ENCODE measurements around the gene C2orf68.
A peak's percentile ranks its signal among the peaks of the same experiment; 100 is the strongest.
"Not testable (repeated sequence)": the region's sequence is repeated elsewhere in the genome, so short reads cannot be mapped to it uniquely, and the experiment has no call there.

The C2orf68 gene

DNA sequence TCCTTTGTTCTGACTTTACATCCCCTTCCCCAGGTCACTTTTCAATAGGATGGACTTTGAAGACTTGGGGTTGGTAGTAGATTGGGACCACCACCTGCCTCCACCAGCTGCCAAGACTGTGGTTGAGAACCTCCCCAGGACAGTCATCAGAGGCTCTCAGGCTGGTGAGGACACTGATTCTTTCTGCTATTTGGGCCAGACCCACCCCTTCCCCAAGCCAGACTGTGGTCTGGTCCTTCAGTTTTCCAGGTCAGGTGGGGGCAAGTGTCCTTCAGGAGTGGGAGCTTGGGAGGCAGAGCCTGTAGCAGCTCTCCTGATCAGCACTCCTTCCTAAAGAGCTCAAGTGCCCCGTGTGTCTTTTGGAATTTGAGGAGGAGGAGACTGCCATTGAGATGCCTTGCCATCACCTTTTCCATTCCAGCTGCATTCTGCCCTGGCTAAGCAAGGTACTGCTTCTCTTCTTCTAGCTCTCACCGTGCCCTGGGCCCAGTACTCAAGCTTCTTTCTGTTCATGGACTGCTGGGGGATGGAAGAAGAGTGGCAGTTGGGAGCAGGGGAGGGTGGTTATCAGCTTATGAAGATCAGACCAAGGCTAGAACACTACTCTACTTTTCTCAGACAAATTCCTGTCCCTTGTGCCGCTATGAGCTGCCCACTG is 15.3 kb downstream of the C2orf68 start:
- peak overlapping the region; percentile 99 for H3K4me3 Mint-ChIP-seq

DNA sequence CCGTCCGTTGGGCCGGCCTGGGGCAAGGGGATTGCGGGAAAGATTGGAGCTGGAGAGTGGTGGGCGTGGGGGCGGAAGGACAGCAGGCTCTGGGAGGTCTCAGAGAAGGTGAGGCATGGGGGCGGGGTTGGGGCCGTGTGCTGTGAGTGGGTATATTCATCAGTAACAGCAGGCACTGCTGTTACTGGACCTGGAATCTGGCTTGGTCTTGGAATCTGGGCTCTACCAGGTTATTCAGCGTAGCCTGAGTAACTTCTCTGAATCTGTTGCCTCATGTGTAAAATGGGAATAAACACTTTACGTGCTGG is 15.9 kb downstream of the C2orf68 start:
- peaks cover 49% of the 10 kb centered on the region for H3K36me3 Mint-ChIP-seq
- peak overlapping the region; percentile 99 for H3K4me3 Mint-ChIP-seq
- H3K27ac Mint-ChIP-seq: peak overlapping the region; percentile 99
- H3K4me1 Mint-ChIP-seq: peaks cover 45% of the 10 kb centered on the region
- peak; percentile 41 for ATAC-seq
- H3K9me3 Mint-ChIP-seq: no peaks in the 10 kb centered on the region
- DNase-seq (ENCODE audit: low spot score in 2 of 2): no peak

More for the DNA sequence above, 15.3 kb downstream of the C2orf68 start:
- H3K36me3 Mint-ChIP-seq: peaks cover 53% of the 10 kb centered on the region
- ATAC-seq (no peak), DNase-seq (ENCODE audit: low spot score in 2 of 2) (no peak)
- peak overlapping the region; percentile 99 for H3K27ac Mint-ChIP-seq
- peaks cover 52% of the 10 kb centered on the region for H3K4me1 Mint-ChIP-seq
- H3K9me3 Mint-ChIP-seq: no peaks in the 10 kb centered on the region

DNA sequence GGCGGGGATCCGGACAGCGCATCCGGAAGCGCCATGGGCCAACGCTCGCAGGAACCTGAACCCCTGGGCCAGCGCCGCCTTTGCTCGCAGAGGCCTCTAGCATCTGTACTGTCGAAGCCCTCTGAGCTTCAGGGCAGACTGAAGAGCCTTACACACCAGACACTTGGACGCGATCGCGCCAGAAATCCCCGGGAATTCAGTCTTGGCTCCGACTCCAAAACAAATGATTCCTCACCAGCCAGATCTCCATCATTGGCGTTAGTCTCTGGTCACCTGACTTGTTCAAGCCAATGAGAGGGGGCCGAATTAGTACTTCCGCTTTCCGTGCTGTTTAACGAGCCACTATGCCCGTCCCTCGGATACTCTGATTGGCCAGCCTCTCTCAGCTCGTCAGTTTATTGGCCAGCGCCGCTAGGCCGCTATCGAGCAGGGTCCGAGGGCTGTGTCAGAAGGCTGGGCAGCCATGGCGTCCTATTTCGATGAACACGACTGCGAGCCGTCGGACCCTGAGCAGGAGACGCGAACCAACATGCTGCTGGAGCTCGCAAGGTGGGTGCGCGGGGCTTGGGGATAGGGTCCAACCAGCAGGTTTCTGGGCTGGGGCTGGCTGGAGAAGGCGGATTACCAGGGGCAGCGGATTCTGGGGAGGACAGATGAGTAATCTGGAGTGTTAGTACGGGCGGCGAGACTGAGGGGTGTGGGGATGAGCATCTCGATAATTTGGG is 16.4 kb downstream of the C2orf68 start, which contains the start of gene RNF181:
TSS of gene RNF181 (plus strand) at position 445 of the 725 bp plus-strand sequence. CDS start at position 464, 19 bp downstream.
- peaks cover 48% of the 10 kb centered on the region for H3K36me3 Mint-ChIP-seq
- H3K9me3 Mint-ChIP-seq: no peaks in the 10 kb centered on the region
- ATAC-seq (peak; percentile 99), DNase-seq (ENCODE audit: low spot score in 2 of 2) (peak; percentile 76 to 92)
- peak within 1 kb of the TSS; percentile 99 for H3K4me3 Mint-ChIP-seq
- peak within 1 kb of the TSS; percentile 99 for H3K27ac Mint-ChIP-seq
- peaks cover 43% of the 10 kb centered on the region for H3K4me1 Mint-ChIP-seq

DNA sequence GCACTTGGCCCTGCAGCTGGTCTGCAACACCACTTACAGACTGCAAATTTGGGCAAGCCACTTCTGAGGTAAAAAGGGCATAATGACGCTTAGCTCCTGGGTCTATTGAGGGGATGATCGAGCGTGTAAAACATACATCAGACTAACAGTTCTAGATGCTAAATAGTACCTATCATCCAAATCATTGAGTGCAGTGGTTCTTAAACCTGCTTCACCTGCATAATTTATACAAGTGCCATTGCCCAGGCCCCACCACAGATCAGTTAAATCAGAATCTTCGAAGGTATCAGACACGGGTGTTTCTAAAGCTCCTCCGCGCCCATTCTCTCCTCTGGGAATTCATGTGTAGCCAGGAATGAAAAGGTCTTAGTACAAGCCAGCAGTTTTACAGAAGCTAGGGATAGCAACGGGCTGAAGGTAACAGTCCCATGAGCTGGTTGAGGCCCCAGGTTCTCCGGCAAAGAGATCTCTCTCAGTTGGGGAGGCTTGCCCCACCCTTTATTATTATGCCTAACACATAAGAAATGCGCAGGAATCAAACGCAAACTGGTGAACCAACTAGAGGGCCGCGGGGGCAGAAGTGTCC is 17.1 kb downstream of the C2orf68 start:
- Mint-ChIP-seq H3K36me3 (peaks cover 42% of the 10 kb centered on the region), H3K27ac (peak overlapping the region; percentile 99), H3K4me3 (peak overlapping the region; percentile 99), H3K9me3 (no peaks in the 10 kb centered on the region), H3K4me1 (peaks cover 41% of the 10 kb centered on the region)
- no peak for DNase-seq (ENCODE audit: low spot score in 2 of 2)
- no peak for ATAC-seq

DNA sequence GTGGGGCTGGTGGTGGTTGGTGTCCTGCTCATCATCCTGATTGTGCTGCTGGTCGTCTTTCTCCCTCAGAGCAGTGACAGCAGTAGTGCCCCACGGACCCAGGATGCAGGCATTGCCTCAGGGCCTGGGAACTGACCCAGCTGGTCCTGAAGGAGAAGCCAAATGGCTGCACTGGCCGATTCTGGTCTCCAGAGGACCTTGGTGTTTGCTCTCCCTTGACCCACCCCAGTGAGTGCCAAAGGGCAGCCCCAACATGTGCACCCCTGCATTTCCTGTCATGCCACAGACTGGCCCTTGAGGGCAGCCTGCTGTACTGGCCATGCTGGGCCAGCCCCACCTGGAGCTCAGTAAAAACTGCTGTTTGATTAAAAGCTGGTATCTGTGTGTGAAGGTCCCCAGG is 18.8 kb downstream of the C2orf68 start:
- ATAC-seq (no peak), DNase-seq (ENCODE audit: low spot score in 2 of 2) (no peak)
- Mint-ChIP-seq H3K4me3 (no peak overlapping the region), H3K27ac (peak overlapping the region; percentile 20), H3K9me3 (no peaks in the 10 kb centered on the region), H3K36me3 (peaks cover 24% of the 10 kb centered on the region), H3K4me1 (peaks cover 41% of the 10 kb centered on the region)

DNA sequence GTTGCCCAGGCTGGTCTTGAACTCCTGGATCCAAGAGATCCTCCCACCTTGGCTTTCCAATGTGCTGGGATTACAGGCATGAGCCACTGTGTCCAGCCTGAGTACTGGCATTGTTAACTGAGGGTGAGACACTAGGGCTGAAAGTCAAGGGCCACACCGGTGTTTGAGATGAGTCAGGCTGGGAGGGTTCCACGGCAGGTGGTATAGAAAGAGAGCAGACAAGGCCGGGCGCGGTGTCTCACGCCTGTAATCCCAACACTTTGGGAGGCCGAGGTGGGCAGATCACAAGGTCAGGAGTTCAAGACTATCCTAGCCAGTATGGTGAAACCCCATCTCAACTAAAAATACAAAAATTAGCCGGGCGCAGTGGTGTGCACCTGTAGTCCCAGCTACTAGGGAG is 19.6 kb downstream of the C2orf68 start:
- not testable (repeated sequence) for H3K27ac Mint-ChIP-seq; H3K4me3 Mint-ChIP-seq; H3K9me3 Mint-ChIP-seq; DNase-seq (ENCODE audit: low spot score in 2 of 2); ATAC-seq
- H3K36me3 Mint-ChIP-seq: peaks cover 17% of the 10 kb centered on the region
- peaks cover 46% of the 10 kb centered on the region for H3K4me1 Mint-ChIP-seq

DNA sequence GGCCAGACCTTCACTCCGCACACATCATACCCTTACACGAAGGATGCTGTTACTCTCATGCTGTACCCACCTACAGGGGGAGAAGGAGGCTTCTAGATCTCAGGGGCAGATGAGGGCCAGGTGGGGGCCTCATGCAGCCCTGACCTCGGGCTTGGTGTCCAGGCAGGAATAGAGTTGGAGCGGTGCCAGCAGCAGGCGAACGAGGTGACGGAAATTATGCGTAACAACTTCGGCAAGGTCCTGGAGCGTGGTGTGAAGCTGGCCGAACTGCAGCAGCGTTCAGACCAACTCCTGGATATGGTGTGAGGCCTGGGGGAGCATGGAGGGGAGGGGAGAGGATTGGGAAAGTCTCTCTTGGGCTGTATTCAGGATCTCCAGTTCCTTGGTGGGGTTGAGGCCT is 20.3 kb downstream of the C2orf68 start:
- Mint-ChIP-seq H3K4me3 (no peak overlapping the region), H3K9me3 (no peaks in the 10 kb centered on the region), H3K27ac (peak overlapping the region; percentile 52), H3K36me3 (peaks cover 11% of the 10 kb centered on the region), H3K4me1 (peaks cover 39% of the 10 kb centered on the region)
- DNase-seq (ENCODE audit: low spot score in 2 of 2): no peak
- no peak for ATAC-seq

DNA sequence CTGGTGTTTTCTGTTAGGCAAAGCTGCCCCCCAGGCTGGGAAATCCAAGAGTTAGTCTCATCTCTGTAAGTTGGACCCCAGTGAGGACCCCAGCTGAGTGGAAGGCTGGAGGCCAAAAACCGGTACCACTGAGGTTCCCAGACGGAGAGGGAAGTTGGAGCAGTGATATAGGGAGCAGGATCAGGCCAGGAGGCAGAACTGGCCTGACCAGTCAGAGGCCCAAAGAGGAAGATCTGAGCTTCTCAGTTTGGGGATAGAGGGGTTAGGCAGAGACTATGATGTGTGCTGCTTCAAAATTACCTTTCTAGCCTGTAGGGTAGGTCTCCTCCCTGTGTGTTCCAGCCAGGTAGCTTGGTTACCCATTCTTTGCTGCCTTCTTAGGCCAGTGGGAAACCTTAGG is 20.9 kb downstream of the C2orf68 start:
- Mint-ChIP-seq H3K9me3 (no peaks in the 10 kb centered on the region), H3K36me3 (peaks cover 9% of the 10 kb centered on the region), H3K4me1 (peaks cover 36% of the 10 kb centered on the region), H3K27ac (peak overlapping the region; percentile 52), H3K4me3 (no peak overlapping the region)
- ATAC-seq (no peak), DNase-seq (ENCODE audit: low spot score in 2 of 2) (no peak)

DNA sequence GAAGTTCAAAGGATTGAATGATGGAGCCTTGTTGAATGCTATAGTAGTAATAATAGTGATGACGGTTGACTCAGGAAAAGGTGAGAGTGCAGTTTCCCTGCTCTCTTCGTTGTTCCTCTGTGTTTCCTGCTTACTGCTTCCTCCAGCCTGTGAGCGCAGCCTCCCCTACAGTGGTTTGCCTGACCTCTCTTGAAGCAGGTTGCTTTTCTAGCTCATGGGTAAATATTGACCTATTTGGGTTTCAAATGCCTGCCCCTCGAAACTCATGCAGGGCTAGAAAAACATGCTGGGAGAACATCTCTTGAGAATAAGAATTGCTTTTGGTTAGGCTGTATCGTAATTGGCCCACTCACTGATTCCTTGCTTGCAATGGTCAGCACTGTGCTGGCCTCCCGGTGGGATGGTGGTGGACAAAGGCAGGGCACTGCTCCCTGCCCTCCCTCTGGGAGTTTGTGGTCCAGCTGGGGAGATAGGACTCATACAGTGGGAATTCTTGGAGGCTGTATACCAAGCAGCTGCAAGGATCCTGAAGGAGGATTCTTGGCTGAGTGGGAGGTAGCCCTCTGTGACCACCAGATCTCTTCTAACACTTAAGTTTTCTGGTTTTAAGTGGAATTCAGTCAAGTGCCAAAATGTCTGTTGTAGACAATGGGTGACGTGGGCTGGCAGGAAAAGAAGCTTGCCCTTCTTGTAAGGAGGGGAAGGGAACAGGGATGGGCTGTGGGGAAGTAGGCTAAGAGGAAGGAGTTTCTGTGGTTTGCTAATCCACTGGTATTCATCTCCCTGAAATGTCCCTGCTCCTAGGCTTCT is 21.7 kb downstream of the C2orf68 start:
- DNase-seq (ENCODE audit: low spot score in 2 of 2) (no peak), ATAC-seq (no peak)
- Mint-ChIP-seq H3K27ac (peak overlapping the region; percentile 66), H3K9me3 (no peaks in the 10 kb centered on the region), H3K36me3 (peaks cover 1% of the 10 kb centered on the region), H3K4me3 (no peak overlapping the region), H3K4me1 (peaks cover 39% of the 10 kb centered on the region)

DNA sequence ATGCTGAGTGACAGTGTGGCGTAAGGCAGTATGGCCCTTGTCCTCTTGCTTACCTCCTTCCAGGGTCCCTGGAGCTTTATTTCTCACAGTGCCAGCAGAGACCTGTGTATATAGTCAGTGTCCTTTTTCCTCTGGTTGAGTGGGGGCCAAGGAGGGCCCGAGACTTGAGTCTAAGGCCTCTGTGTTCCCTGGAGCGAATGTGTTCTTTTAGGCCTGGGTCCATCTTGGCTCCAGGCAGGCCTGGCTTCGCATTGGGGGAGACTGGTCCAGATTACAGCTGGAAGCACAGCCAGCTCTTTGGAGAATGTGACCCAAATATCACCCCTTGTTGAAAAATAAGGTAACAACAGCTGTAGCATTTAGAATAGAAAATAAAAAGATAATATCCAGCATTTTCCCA is 22.7 kb downstream of the C2orf68 start:
- H3K27ac Mint-ChIP-seq: peak overlapping the region; percentile 21
- no peak overlapping the region for H3K4me3 Mint-ChIP-seq
- peaks cover 38% of the 10 kb centered on the region for H3K4me1 Mint-ChIP-seq
- H3K9me3 Mint-ChIP-seq: no peaks in the 10 kb centered on the region
- ATAC-seq (no peak), DNase-seq (ENCODE audit: low spot score in 2 of 2) (no peak)
- no peaks in the 10 kb centered on the region for H3K36me3 Mint-ChIP-seq

DNA sequence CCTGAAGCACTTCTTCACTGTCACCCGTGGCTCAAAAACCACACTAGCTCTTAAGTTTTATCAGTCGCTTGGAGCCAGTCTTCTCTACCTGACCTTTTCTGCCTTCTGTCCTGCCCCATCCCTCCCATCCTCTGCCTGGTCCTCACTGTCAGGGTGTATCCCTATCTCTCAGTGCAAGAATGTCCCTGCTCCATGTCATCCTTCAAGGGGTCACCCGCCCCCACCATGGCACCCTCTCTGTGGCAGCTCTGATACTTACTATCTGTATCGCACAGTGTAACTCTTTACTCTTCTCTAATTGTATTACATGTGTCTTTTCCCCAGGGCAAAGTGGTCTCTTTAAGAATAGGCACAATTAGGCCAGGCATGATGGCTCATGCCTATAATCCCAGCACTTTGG is 23.2 kb downstream of the C2orf68 start:
- Mint-ChIP-seq H3K4me1 (peaks cover 38% of the 10 kb centered on the region), H3K27ac (peak overlapping the region; percentile 21), H3K9me3 (no peaks in the 10 kb centered on the region), H3K4me3 (no peak overlapping the region), H3K36me3 (no peaks in the 10 kb centered on the region)
- ATAC-seq: no peak
- no peak for DNase-seq (ENCODE audit: low spot score in 2 of 2)

DNA sequence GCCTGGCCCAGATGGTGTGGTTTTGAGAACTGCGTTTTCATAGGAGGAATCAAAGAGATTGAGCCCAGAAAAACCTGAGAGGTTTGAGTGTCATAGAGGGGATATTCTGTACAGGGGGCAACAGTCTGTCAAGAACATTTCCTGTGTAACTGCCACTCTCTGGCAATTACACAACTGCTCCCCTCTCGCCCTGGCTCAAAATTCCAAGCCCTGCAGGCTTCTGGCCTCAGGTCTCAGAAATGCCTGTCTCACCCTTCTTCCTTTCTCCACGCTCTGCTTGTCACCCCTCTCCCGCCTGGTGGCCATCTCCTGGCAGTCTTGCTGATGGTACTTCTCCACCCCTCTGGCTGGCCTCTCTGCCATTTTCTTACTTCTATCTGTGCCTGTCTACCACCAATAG is 23.6 kb downstream of the C2orf68 start:
- no peak overlapping the region for H3K4me3 Mint-ChIP-seq
- ATAC-seq (no peak), DNase-seq (ENCODE audit: low spot score in 2 of 2) (no peak)
- no peaks in the 10 kb centered on the region for H3K36me3 Mint-ChIP-seq
- peaks cover 42% of the 10 kb centered on the region for H3K4me1 Mint-ChIP-seq
- no peaks in the 10 kb centered on the region for H3K9me3 Mint-ChIP-seq
- peak overlapping the region; percentile 21 for H3K27ac Mint-ChIP-seq

DNA sequence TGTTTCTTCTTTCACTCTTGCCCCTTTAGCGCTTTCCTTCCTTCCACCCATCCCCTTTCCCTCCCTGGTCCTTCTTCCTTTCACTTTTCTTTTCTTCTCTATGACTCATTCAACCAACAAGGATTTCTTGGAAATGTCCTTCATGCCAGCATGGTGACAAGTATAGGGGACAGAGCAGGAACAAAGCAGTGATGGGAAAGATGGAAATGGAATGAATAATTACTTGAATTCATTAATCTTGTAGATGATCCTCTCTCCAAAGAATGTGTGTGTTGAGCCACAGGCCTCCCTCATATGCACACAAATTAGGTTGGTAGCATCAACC is 26.1 kb downstream of the C2orf68 start:
- peak overlapping the region; percentile 90 for H3K27ac Mint-ChIP-seq
- peaks cover 49% of the 10 kb centered on the region for H3K4me1 Mint-ChIP-seq
- no peaks in the 10 kb centered on the region for H3K9me3 Mint-ChIP-seq
- H3K4me3 Mint-ChIP-seq: peak overlapping the region; percentile 75
- peaks cover 20% of the 10 kb centered on the region for H3K36me3 Mint-ChIP-seq
- ATAC-seq: no peak
- no peak for DNase-seq (ENCODE audit: low spot score in 2 of 2)

DNA sequence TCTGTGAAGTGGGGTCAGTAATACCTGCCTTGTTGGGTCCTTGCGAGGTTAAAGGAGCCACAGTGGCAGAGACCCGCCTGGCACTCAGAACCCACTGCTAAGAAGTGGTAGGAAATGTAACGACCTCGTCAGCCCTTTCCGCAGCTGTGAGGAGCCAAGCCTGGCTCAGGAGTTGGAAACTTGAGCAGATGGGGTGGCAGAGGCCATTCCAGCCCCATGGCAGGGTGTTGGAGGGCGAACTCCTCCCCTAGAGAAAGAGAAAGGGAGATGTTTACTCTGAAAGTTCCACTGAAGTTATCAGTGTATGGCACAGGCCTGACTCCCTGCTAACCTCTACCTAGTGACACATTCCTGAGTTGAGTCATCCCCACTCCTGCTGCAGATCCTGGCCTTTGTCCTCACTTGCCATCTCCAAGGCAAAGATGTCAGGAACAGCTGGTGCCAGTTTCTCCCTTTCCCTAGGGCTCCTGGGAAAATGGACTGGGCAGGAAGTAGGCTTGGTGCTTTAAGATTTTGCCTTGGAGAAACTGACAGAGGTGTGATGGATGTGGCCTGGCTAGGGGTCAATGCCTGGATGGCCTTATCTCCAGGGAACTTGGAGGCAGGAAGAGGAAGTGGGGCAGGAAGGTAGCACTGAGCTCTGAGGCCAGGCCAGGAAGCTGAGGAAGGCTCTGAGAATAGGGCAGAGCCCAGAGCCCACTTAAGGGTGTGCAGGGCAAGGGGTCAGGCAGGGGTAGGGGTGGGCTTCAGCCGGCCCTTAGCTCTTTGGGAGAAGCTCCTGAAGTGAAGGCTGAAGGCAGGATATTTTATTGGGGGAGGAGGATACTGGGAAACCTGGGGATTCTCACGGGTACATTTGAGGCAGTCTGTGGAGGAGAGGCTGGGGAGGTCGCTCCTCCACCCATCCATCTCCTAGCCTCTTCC is 26.7 kb downstream of the C2orf68 start:
- Mint-ChIP-seq H3K36me3 (peaks cover 26% of the 10 kb centered on the region), H3K4me1 (peaks cover 51% of the 10 kb centered on the region), H3K9me3 (no peaks in the 10 kb centered on the region), H3K27ac (peak overlapping the region; percentile 90), H3K4me3 (peak overlapping the region; percentile 75)
- DNase-seq (ENCODE audit: low spot score in 2 of 2) (no peak), ATAC-seq (peak; percentile 77)

All from stimulated activated effector memory CD8-positive, alpha-beta T cell treated with anti-CD3 and anti-CD28 coated beads, Interleukin-12 subunit alpha, Interleukin-12 subunit beta, amount 100 ng/mL, for 72 hours (primary cell).